ENCODE data around the gene SPEF2. TPM values are rescaled to one million over a fixed set of nuclear protein-coding genes. Genes with fewer than 3 reads are reported as not detected.

The SPEF2 gene
- total RNA-seq, 1 donor from 2014 or later = 1.1 TPM

DNA sequence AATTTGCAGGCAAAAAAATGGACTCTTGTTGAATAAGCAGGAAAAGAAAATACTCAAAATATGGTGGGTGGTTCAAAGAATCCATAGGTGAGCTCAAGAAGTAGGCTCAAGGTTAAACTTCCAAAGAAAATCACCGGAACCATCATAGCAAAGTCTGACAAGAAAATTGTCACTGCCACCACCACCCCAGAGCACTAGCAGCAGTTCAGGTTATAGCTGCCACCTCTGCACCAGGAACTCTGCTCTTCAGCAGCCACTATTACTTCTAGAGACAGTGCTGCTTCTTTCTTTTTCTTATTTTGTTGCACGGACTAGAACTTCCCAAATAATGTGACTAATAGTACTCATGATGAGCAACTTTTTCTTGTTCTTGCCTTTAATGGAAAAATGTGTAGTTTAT is 70.3 kb downstream of the SPEF2 start:
- intact Hi-C loops (cut with DNase I) = no loop called here
- ATAC-seq (no peak), DNase-seq (ENCODE audit: missing footprints) (no peak)

DNA sequence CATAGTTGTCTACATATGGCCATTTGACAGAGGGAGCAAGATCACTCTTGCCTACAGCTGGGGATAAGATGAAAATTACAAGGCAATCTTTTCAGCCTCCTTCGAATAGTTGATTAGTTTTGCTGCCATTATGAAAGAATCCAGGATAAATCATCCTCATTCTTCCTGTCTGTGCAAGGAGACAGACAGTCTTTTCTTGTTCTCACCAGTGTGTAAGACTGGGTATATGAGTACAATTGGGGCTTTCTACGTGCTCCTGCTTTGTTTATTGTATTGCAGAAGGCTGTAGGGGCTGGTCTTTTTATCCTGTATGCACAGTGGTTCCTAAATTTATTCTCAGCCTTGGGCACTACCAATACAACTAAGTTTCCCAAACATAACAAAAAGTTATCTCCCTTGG is 76.8 kb downstream of the SPEF2 start:
- intact Hi-C loops (cut with DNase I) = no loop called here
- DNase-seq (ENCODE audit: missing footprints) = no peak

DNA sequence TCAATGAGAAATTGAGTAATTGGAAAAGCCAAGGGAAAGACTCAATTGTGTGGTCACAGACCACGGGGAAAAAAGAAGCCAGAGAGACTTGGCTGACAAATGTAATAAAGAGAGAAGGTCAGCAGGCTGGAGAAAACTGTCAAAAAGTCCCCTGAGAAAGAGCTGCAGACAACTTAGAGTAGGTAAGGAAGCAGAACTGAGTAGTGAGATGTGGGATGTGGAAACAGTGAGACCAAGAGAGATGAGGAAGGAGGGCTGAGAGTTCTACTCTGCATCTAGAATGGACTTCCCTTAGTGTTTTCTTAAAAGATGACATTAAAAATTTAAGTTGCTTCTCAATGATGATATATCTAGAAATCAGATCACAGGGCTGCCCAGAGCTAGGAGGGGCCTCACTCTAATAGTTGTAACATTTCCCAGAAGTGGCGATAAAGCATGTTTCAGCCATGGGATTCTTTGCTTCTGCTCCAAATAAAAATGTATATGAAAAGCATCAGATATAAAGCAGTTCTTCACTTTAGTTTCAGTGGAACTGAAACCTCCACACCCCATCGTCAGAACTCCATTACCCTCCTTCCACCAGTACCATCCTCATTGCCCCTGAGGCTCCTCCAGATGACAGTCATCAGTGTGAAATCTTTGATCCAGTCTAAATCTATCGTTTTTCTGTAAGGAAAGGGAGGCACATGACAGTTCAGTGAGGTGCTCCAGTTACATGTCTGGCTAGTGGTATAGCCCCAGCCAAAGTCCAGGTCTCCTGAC is 80.6 kb downstream of the SPEF2 start:
- ATAC-seq = no peak
- no peak for DNase-seq (ENCODE audit: missing footprints)
- intact Hi-C loops (cut with DNase I) = no loop called here

More for the DNA sequence above, 76.8 kb downstream of the SPEF2 start:
- ATAC-seq = no peak

DNA sequence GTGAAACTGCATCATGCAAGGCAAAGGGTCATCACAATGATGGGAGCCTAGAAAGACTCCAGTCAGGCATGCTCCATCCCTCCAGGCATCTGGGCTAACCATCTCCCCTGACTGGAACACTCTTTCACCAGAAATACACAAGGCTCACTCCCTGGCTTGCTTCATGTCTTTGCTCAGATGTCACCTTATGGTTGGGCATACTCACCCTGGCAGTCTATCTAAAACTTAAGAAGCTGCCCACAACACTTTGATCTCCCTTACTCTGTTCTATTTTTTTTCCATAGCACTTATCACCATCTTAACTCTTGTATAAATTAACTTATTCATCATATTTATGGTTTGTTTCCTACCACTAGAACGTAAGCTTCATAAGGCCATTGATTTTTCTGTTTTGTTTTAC is 90.0 kb downstream of the SPEF2 start:
- DNase-seq (ENCODE audit: missing footprints) (no peak), ATAC-seq (no peak)
- intact Hi-C loops (cut with DNase I) = no loop called here

DNA sequence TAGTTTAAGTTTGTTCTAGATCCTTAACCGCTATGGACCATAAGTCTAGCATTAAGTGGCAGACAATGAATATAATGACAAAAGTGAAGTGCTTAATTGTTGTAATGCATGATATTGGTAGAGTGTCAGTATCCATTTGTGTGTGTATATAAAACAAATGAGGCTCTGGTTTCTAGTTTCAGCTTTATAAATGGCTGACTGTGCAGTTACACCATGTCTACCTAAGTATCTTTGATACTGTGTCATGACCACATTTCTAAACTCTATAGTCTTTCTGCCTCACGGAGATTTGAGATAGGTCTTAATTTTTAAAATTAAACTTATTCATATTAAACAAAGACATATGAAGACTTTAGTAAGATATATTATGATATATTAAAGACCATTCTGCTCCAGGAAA is 92.0 kb downstream of the SPEF2 start:
- intact Hi-C loops (cut with DNase I) = no loop called here
- ATAC-seq = no peak
- DNase-seq (ENCODE audit: missing footprints) = no peak

DNA sequence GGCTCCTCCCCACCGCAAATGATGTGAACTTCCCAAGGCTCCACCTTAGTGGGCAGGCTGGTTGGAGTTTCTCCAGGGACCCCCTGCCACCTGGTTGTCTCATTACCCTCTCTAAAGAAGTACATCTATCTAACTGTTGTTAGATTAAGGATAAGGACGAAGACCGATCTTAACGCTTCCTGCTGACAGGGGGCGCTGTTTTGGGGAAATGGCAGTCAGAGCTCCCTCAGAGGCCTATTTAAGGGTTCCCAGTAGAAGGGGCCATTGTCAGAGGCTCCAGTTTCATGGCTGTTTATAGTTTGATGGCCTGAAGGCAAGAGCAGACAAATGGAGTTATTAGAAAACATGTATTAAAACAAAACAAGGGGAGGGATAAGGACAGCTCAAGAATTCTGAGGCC is 100.1 kb downstream of the SPEF2 start:
- no peak for DNase-seq (ENCODE audit: missing footprints)
- intact Hi-C loops (cut with DNase I) = no loop called here
- no peak for ATAC-seq

DNA sequence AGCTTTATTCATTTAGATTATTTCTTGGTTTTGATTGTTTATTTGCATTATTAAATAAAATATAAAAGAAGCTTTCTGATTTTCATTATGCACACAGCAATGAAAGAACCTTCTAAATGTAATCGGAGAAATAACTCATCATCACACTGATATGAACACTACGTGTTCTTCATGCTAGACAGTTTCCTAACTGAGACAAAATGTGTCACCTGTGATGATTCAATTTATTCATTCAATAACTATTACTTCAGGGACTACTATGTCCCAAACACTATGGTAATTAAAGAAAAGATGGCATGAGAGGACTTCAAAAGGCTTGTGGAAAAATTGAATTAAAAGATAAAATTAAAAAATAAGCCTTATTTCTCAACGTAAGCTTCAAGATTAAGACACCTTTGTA is 118.1 kb downstream of the SPEF2 start:
- ATAC-seq (no peak), DNase-seq (ENCODE audit: missing footprints) (no peak)
- intact Hi-C loops (cut with DNase I) = no loop called here

DNA sequence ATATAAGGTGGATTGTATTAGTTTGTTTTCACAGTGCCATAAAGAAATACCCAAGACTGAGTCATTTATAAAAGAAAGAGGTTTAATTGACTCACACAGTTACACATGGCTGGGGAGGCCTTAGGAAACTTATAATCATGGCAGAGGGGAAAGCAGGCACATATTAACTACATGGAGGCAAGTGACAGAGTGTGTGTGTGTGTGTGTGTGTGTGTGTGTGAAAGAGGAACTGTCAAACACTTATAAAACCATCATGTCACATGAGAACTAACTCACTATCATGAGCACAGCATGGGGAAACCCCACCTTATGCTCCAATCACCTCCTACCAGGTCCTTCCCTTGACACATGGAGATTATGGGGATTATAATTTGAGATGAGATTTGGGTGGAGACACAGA is 118.6 kb downstream of the SPEF2 start:
- ATAC-seq (no peak), DNase-seq (ENCODE audit: missing footprints) (no peak)
- intact Hi-C loops (cut with DNase I) = no loop called here

DNA sequence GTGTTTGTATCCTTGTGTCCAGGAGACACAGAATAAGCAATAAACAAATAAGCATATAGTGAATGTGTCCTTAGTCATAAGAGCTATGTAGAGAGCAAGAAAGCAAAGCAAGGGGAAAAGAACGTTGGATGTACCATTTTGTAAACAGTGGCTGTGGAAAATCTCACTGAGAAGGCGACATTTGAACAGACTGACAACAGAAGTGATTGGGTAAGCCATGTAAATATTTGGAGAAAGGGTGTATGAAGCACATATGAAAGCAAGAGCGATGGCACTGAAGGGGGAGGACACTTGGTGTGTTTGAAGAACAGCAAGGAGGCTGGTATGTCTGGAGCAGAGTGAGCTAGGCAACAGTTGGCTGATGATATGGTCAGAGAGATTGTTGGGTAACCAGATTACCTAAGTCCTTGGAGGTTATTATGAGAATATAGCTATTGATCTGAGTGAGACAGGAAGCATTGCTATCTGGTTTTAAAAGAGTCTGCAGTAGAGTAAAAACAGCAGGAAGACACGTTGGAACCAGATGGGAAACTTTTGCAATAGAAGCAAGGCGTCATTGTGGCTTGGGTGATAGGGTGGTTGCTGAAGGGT is 123.6 kb downstream of the SPEF2 start:
- DNase-seq (ENCODE audit: missing footprints) (no peak), ATAC-seq (no peak)
- intact Hi-C loops (cut with DNase I) = no loop called here

DNA sequence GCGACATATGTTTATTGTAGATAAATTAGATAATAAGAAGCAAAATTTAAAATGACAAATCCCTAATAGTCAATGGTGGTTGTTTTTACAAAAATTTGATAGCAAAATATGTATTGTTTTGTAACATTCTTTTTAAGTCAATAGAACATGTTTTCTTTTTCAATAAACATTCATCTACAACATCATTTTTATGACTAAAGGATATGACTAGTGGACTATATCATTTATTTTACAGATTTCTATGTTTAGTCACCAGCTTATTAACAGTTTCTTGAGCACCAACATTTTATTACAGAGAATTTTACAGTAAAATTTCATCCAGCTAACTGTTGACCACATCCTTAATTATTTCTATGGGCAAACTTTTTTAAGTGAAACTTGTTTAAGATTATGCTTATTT is 124.3 kb downstream of the SPEF2 start:
- ATAC-seq = no peak
- intact Hi-C loops (cut with DNase I) = no loop called here
- DNase-seq (ENCODE audit: missing footprints) = no peak

DNA sequence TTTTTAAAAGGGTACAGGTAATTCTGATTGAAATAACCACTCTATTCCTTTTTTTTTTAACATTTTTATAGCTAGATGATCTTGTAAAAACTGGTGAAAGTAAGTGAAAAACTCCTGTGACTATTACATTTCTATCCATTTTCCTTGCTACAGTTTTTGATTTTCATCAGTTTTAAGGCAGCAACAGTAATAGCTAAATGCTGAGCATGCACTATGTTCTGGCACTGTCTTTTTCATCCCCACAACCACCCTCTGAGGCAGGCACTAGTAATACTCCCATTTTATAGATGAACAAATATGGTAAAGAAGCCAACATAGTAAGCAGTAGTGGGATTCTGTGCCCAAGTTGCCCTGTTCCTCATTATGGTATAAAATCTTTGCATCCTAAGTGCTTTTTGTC is 126.0 kb downstream of the SPEF2 start:
- no peak for DNase-seq (ENCODE audit: missing footprints)
- intact Hi-C loops (cut with DNase I) = no loop called here
- ATAC-seq = no peak

DNA sequence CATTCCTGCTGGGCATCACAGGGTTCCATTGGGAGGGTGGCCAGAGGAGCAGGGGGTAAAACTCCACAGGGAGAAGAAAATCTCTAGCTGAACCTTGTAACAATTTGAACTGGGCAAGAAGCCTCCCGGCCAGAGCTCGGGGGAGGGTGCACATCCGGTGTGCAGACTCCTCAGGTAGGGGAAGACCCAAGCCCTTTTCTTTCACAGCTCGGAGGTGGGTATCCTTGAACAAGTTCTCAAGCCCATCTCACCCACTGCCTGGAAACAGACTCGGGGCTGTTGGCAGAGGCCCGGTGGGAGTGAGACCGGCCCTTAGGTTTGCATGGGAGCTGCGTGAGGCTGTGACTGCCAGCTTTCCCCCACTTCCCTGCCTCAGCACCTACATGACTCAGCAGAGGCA is 127.5 kb downstream of the SPEF2 start:
- DNase-seq (ENCODE audit: missing footprints) (no peak), ATAC-seq (no peak)
- intact Hi-C loops (cut with DNase I) = no loop called here

DNA sequence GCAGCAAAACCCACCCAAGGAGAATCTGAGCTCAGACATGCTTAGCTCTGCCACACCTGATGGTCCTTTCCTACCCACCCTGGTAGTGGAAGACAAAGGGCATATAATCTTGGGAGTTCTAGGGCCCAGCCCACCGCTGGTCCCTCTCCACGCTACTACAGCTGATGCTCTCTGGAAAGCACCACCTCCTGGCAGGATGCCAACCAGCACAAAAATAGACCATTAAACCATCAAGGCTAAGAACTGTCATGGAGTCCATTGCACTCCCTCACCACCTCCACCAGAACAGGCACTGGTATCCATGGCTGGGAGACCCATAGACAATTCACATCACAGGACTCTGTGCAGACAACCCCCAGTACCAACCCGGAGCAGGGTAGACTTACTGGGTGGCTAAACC is 128.0 kb downstream of the SPEF2 start:
- DNase-seq (ENCODE audit: missing footprints) (no peak), ATAC-seq (no peak)
- intact Hi-C loops (cut with DNase I) = no loop called here

DNA sequence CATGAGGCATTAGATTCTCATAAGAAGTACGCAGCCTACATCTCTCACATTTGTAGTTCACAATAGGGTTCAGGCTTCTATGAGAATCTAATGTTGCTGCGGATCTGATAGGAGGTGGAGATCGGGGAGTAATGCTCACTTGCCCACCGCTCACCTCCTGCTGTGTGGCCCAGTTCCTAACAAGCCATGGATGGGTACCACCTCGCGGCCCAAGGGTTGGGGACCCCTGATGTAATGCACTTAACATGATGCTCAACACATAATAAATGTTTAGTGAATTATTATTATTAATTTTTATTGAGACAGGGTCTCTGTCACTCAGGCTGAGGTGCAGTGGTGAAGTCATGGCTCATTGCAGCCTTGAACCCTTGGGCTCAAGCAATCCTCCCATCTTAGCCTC is 134.3 kb downstream of the SPEF2 start:
- intact Hi-C loops (cut with DNase I) = no loop called here
- no peak for ATAC-seq
- no peak for DNase-seq (ENCODE audit: missing footprints)

DNA sequence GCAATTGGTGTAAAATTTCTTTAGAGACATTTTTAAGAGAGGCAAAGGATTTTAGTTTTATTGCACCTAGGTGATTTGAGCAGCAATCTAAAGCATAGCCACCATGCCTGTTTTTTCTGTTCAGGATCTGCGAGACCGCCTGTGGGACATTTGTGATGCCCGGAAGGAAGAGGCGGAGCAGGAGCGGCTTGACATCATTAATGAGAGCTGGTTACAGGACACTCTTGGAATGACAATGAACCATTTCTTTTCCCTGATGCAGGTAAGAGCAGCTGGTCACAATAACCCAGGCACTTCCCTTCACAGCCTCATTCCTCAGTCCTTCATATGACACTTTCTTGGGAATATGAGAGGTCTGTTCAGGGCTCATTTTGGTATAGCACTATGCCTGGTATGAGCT is 135.8 kb downstream of the SPEF2 start:
- no peak for DNase-seq (ENCODE audit: missing footprints)
- intact Hi-C loops (cut with DNase I) = no loop called here
- ATAC-seq = no peak

DNA sequence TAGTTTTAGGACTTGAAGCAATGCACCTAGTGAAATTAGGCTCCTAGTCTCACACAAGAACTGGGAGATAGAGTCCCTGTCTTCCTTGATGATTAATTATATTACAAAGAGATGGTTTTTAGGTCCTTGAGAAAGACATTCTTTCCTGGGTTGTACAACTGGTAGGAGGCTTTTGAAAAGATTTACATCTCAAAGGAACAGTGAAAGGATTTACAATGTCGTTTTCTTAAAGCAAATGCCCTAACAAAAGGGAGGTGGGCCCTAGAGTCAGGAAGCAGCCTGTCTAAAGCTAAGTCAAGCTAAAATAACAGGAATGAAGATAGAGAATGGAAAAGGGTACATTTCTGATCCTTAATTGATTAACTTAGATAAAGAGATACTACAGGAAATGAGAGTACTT is 136.8 kb downstream of the SPEF2 start:
- intact Hi-C loops (cut with DNase I) = no loop called here
- DNase-seq (ENCODE audit: missing footprints) (no peak), ATAC-seq (no peak)

DNA sequence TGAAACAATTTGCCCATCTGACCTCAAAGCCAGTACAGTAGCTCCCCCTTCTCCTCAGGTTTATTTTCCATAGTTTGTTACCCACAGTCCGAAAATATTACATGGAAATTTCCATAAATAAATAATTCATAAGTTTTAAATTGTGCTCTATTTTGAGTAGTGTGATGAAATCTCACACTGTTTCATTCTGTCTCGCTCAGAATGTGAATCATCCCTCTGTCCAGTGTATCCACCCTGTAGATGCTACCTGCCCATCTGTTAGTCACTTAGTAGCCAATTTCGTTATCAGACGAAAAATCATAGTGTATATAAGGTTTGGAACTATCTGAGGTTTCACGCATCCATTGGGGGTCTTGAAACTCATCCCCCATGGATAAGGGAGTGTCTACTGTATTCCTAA is 138.3 kb downstream of the SPEF2 start:
- intact Hi-C loops (cut with DNase I) = no loop called here
- DNase-seq (ENCODE audit: missing footprints) = no peak
- no peak for ATAC-seq

DNA sequence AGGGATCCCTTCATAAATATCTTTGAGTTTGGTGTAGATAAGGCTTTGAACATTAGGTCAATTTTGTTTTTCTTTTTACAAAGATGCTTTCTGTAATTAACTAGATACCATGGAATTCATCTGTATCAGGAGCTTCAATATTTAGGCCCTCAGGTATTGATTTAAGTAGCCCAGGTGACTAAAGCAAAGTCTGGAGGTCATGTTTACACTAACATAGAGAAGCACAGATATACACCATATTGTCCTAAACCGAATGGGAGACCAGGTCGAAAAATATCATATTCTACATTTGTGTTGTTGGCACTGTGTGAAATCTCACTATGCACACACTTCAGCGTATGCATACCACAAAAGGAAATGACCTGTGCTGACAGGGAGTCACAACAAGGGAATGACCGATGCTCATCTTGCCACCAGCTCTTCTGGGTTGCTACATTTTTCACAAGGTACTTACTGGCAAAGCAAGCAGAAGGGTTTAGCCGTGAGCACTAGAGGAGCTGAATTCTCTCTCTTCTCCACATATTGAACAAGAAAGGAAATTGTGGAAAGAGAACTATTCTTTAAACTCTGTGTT is 140.6 kb downstream of the SPEF2 start:
- DNase-seq (ENCODE audit: missing footprints) (no peak), ATAC-seq (no peak)
- intact Hi-C loops (cut with DNase I) = no loop called here

DNA sequence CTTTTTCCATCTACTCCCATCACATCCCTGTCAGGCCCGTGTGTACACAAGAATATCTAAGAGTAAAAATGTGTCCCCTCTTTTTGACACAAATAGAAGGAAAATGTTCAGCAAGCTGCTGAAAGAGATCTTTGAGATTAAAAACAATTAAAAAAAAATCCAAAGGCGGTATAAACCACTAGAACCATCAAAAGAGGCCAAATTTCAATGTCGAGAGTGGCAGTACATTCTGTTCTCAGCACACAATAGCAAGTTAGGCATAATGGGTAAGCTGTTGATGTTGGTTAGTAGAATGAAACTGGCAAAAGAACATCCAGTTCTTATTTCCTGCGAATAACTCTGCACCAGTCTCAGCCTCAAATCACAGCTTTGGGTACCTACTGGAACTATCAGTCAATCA is 143.9 kb downstream of the SPEF2 start:
- no peak for DNase-seq (ENCODE audit: missing footprints)
- ATAC-seq = no peak
- intact Hi-C loops (cut with DNase I) = no loop called here

DNA sequence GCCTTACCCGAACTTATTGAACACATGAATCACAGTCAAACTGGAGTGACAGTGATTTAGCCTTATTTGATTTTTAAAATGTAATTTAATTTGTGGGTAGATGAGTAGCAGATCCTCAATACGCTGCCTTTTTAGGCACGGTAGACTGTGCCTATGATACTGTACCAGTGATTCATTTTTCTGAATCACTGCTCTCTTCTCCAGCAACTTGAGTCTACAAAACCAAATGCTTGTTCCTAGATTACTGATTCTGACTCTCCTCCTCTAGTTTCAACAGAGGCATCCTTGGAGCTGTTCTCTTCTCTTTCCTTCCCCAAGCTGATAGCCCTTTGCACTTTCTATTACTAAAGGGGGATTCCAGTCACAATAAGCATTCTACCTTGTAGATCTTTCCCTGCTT is 144.7 kb downstream of the SPEF2 start:
- ATAC-seq (no peak), DNase-seq (ENCODE audit: missing footprints) (no peak)
- intact Hi-C loops (cut with DNase I) = no loop called here

DNA sequence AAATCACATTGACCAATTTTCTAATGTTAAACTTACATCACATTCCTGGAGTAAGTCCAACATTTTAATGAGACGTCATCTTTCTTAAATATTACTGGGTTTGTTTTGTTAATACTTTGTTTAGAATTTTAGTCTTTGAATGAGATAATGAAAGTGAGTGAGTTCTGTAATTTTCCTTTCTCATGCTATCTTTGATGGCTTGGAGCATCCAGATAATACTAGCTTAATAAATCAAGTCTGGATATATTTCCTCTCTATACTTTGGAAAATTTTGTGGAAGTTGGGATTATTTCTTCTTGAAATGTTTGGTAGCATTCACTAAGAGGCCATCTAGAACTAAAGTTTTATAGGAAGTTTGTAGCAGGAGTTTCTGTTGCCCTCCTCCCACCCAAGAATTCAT is 148.3 kb downstream of the SPEF2 start:
- ATAC-seq (no peak), DNase-seq (ENCODE audit: missing footprints) (no peak)
- intact Hi-C loops (cut with DNase I) = no loop called here
